Endothelial cell of umbilical vein (primary cell): ENCODE results near the gene CLDN22.

Experiments used
- CTCF ChIP-seq, 2 donors: IDR thresholded peaks; 1 replicate in 1 of 2; 2 replicates in 1 of 2; pipeline ENCODE4 v1.5.1; 2011; ENCODE audit warnings: low read length in 2 of 2, mild to moderate bottlenecking in 2 of 2, moderate library complexity in 2 of 2, control low read depth in 1 of 2, inconsistent platforms in 1 of 2, low read depth in 1 of 2; ENCODE audit not compliant: insufficient read depth in 1 of 2; ENCODE audit errors: extremely low read depth in 1 of 2
- EZH2 ChIP-seq: IDR thresholded peaks from 2 replicates; pipeline ENCODE4 v1.6.1; 2012; ENCODE audit warnings: borderline replicate concordance, low read depth, mild to moderate bottlenecking, moderate library complexity, low read length, inconsistent platforms; ENCODE audit not compliant: severe bottlenecking
- POLR2A ChIP-seq: IDR thresholded peaks from 2 replicates; pipeline ENCODE4 v1.6.1; 2012; ENCODE audit warnings: low read depth, mild to moderate bottlenecking, control low read depth, low read length
- POLR2AphosphoS5 ChIP-seq: IDR thresholded peaks from 2 replicates; pipeline ENCODE4 v1.6.1; 2012; ENCODE audit warnings: low read depth, mild to moderate bottlenecking, control low read depth, low read length, moderate library complexity; ENCODE audit not compliant: insufficient read depth
- TF ChIP-seq, protein P1 (sequence below): IDR thresholded peaks from 2 replicates; pipeline ENCODE4 v1.6.1; 2011; ENCODE audit not compliant: insufficient read depth, insufficient read length

DNA sequence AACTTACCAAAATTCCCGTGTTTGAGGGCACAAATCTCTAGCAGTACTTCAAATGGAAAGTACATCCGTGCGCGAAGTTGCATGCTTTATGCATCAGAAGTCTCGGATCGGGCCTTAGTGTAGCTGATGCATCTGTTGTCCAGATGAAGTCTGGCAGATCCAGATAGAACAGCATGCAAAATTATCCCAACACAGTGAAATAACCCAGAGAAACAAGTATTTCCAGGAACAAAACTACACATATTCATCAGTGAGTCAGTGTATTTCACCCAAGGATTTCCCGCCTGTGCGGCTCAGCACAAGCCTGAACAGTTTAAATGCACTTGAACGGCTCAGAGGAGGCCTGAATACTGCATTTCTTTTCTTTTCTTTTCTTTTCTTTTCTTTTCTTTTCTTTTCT, 29.6 kb upstream of the CLDN22 start:
- TF ChIP-seq POLR2A (no peak), CTCF (IDR thresholded peaks at IDR 0.05; ENCODE audit: extremely low read depth in 1 of 2, insufficient read depth in 1 of 2, low read depth in 1 of 2, low read length in 2 of 2) (no peak), POLR2AphosphoS5 (no peak), EZH2 (no peak)
- TF ChIP-seq, protein P1, sequence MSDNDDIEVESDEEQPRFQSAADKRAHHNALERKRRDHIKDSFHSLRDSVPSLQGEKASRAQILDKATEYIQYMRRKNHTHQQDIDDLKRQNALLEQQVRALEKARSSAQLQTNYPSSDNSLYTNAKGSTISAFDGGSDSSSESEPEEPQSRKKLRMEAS, result no peak
